Measurements from ENCODE around the gene KRT10. TPM values are rescaled to one million over a fixed set of nuclear protein-coding genes. Genes with fewer than 3 reads are reported as not detected.
"Not testable (repeated sequence)": the region's sequence is repeated elsewhere in the genome, so short reads cannot be mapped to it uniquely, and the experiment has no call there.

Gene KRT10
- polyA plus RNA-seq (ENCODE audit: low read depth in 6 of 6), result 100 to 1,000 TPM; 194 to 275 (median 232) TPM

GRCh38 chr17:40822132-40822812 lies at the start of gene KRT10:
TSS of gene KRT10 (minus strand) at chr17:40822614. CDS start at chr17:40822585, 29 bp downstream.
- H3K27ac Mint-ChIP-seq, result no peak within 1 kb of the TSS
- peak within 1 kb of the TSS in 1 of 8 donors; percentile 27 for H3K4me3 Mint-ChIP-seq
- ATAC-seq (ENCODE audit: low read depth in 2 of 2) (no peak), DNase-seq (no peak)
- peaks cover 12 to 32% (median 24%) of the 10 kb centered on the region in 3 donors for H3K27me3 Mint-ChIP-seq
- H3K9me3 Mint-ChIP-seq, result peaks cover 0 to 13% (median 3%) of the 10 kb centered on the region in 7 donors
- H3K4me1 Mint-ChIP-seq, result peaks cover 13 to 19% (median 16%) of the 10 kb centered on the region in 3 donors
- H3K36me3 Mint-ChIP-seq, result peaks cover 32 to 34% of the 10 kb centered on the region in 2 donors

- H3K9me3 Mint-ChIP-seq, result no peaks in the 10 kb centered on the region
- no peaks in the 10 kb centered on the region for H3K4me1 Mint-ChIP-seq
- ATAC-seq (ENCODE audit: low read depth in 2 of 2) (no peak), DNase-seq (no peak)
- no peak overlapping the region for H3K27ac Mint-ChIP-seq
- peaks cover 39 to 54% (median 47%) of the 10 kb centered on the region in 3 donors for H3K27me3 Mint-ChIP-seq
- no peaks in the 10 kb centered on the region for H3K36me3 Mint-ChIP-seq
- no peak overlapping the region for H3K4me3 Mint-ChIP-seq
Measured at GRCh38 chr17:40871316-40871715, 48.9 kb upstream of the KRT10 start.

- DNase-seq (no peak), ATAC-seq (ENCODE audit: low read depth in 2 of 2) (no peak)
- Mint-ChIP-seq H3K36me3 (no peaks in the 10 kb centered on the region), H3K4me1 (no peaks in the 10 kb centered on the region), H3K4me3 (no peak overlapping the region), H3K9me3 (no peaks in the 10 kb centered on the region), H3K27me3 (peaks cover 39 to 54% (median 50%) of the 10 kb centered on the region in 3 donors), H3K27ac (no peak overlapping the region)
Measured at GRCh38 chr17:40870136-40870535, 47.7 kb upstream of the KRT10 start.

- ATAC-seq (ENCODE audit: low read depth in 2 of 2) (no peak), DNase-seq (no peak)
- Mint-ChIP-seq H3K27ac (no peak within 1 kb of the TSS), H3K9me3 (no peaks in the 10 kb centered on the region), H3K4me3 (no peak within 1 kb of the TSS), H3K4me1 (no peaks in the 10 kb centered on the region), H3K27me3 (peaks cover 32 to 66% (median 57%) of the 10 kb centered on the region in 3 donors), H3K36me3 (no peaks in the 10 kb centered on the region)
Measured at GRCh38 chr17:40866838-40867237, 44.4 kb upstream of the KRT10 start, which contains the start of gene KRT12. TSS of gene KRT12 (minus strand) at chr17:40867223. CDS start at chr17:40867186, 37 bp downstream.

GRCh38 chr17:40864661-40865390 lies 42.4 kb upstream of the KRT10 start:
- ATAC-seq (ENCODE audit: low read depth in 2 of 2), result no peak
- Mint-ChIP-seq H3K36me3 (no peaks in the 10 kb centered on the region), H3K9me3 (no peaks in the 10 kb centered on the region), H3K27me3 (peaks cover 34 to 60% (median 57%) of the 10 kb centered on the region in 3 donors), H3K4me1 (no peaks in the 10 kb centered on the region), H3K27ac (no peak overlapping the region), H3K4me3 (no peak overlapping the region)
- DNase-seq, result no peak

GRCh38 chr17:40862985-40863733 lies 40.7 kb upstream of the KRT10 start:
- Mint-ChIP-seq H3K4me1 (no peaks in the 10 kb centered on the region), H3K27me3 (peaks cover 42 to 65% (median 57%) of the 10 kb centered on the region in 3 donors), H3K9me3 (no peaks in the 10 kb centered on the region), H3K27ac (no peak overlapping the region), H3K4me3 (peak overlapping the region in 1 of 8 donors; percentile 64), H3K36me3 (no peaks in the 10 kb centered on the region)
- ATAC-seq (ENCODE audit: low read depth in 2 of 2), result no peak
- DNase-seq, result no peak

GRCh38 chr17:40859536-40859935 lies 37.1 kb upstream of the KRT10 start:
- no peak for ATAC-seq (ENCODE audit: low read depth in 2 of 2)
- Mint-ChIP-seq H3K27ac (no peak overlapping the region), H3K27me3 (peaks cover 38 to 52% (median 39%) of the 10 kb centered on the region in 3 donors), H3K4me3 (no peak overlapping the region), H3K36me3 (no peaks in the 10 kb centered on the region), H3K4me1 (no peaks in the 10 kb centered on the region), H3K9me3 (no peaks in the 10 kb centered on the region)
- DNase-seq, result no peak

GRCh38 chr17:40858667-40859066 lies 36.3 kb upstream of the KRT10 start:
- DNase-seq; H3K9me3 Mint-ChIP-seq; H3K36me3 Mint-ChIP-seq; ATAC-seq (ENCODE audit: low read depth in 2 of 2); H3K4me1 Mint-ChIP-seq: not testable (repeated sequence)
- Mint-ChIP-seq H3K27ac (peak overlapping the region in 1 of 6 donors; percentile 49), H3K4me3 (peak overlapping the region in 1 of 8 donors; percentile 59), H3K27me3 (peaks cover 33 to 50% (median 34%) of the 10 kb centered on the region in 3 donors)

GRCh38 chr17:40857535-40857934 lies 35.1 kb upstream of the KRT10 start:
- Mint-ChIP-seq H3K27ac (peak overlapping the region in 1 of 6 donors; percentile 25), H3K4me1 (no peaks in the 10 kb centered on the region), H3K9me3 (no peaks in the 10 kb centered on the region), H3K4me3 (no peak overlapping the region), H3K36me3 (no peaks in the 10 kb centered on the region), H3K27me3 (peaks cover 31 to 48% (median 35%) of the 10 kb centered on the region in 3 donors)
- DNase-seq (no peak), ATAC-seq (ENCODE audit: low read depth in 2 of 2) (no peak)

- Mint-ChIP-seq H3K9me3 (no peaks in the 10 kb centered on the region), H3K4me3 (no peak overlapping the region), H3K36me3 (no peaks in the 10 kb centered on the region), H3K27me3 (peaks cover 31 to 44% (median 34%) of the 10 kb centered on the region in 3 donors), H3K27ac (no peak overlapping the region), H3K4me1 (no peaks in the 10 kb centered on the region)
- no peak for ATAC-seq (ENCODE audit: low read depth in 2 of 2)
- no peak for DNase-seq
Measured at GRCh38 chr17:40854175-40854814, 31.9 kb upstream of the KRT10 start.

- Mint-ChIP-seq H3K27me3 (peaks cover 37 to 39% (median 38%) of the 10 kb centered on the region in 3 donors), H3K36me3 (no peaks in the 10 kb centered on the region), H3K4me1 (no peaks in the 10 kb centered on the region), H3K9me3 (no peaks in the 10 kb centered on the region), H3K27ac (peak overlapping the region in 1 of 6 donors; percentile 50), H3K4me3 (no peak overlapping the region)
- no peak for ATAC-seq (ENCODE audit: low read depth in 2 of 2)
- no peak for DNase-seq
Measured at GRCh38 chr17:40852364-40852763, 29.9 kb upstream of the KRT10 start.

- no peaks in the 10 kb centered on the region for H3K4me1 Mint-ChIP-seq
- DNase-seq (no peak), ATAC-seq (ENCODE audit: low read depth in 2 of 2) (no peak)
- no peak overlapping the region for H3K4me3 Mint-ChIP-seq
- peaks cover 35 to 47% (median 46%) of the 10 kb centered on the region in 3 donors for H3K27me3 Mint-ChIP-seq
- H3K36me3 Mint-ChIP-seq, result no peaks in the 10 kb centered on the region
- H3K9me3 Mint-ChIP-seq, result no peaks in the 10 kb centered on the region
- no peak overlapping the region for H3K27ac Mint-ChIP-seq
Measured at GRCh38 chr17:40850293-40850972, 28.0 kb upstream of the KRT10 start.
